ENCODE data around the gene RHOXF2B. TPM values are rescaled to one million over a fixed set of nuclear protein-coding genes. Genes with fewer than 3 reads are reported as not detected.

RHOXF2B gene
- total and polyA plus RNA-seq, 2 of the 4 experiments (the other 2 are of a cell fraction), result not detected

DNA sequence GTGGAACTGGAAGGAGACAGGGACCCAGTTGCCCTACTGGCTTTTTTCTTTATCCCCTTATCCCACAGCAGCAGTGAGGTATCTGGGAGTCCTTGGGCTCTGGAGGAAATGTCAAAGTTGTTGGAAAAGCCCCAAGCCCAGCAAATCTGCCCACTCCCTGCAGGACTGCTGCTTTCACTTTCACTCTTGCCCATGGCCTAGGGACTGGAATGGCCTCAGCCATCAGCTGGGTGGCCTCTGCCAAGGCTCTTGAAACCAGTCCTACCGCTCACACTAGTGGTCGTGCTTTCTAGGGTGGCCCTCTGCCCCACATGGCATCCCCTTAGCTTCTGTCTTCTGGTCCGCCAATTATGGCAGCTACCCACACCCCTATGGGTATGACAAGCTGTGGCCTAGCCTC lies 48.0 kb upstream of the RHOXF2B start:
- no peak for DNase-seq
- CTCF ChIA-PET, result no interaction called here
- Histone ChIP-seq H3K4ac (ENCODE audit: low read depth, low read length) (no peak overlapping the region), H3K18ac (ENCODE audit: low read depth, low read length) (no peak overlapping the region), H3K4me2 (ENCODE audit: low read depth, low read length) (peak overlapping the region; percentile 18; the same call in 1 of the 2 replicates), H3K4me1 (ENCODE audit: control insufficient read depth, insufficient read depth, low read length) (no peaks in the 10 kb centered on the region), H3K9me1 (ENCODE audit: insufficient read depth, low read length) (no peaks in the 10 kb centered on the region), H2AFZ (replicated peaks; ENCODE audit: low read length, poor library complexity) (peak overlapping the region; percentile 40), H2AK9ac (replicated peaks; ENCODE audit: low read depth, low read length, poor library complexity) (no peak overlapping the region), H4K8ac (ENCODE audit: low read depth in 2 of 2, low read length in 2 of 2) (no peak overlapping the region), H3K4me3 (ENCODE audit: insufficient read depth, low read depth, low read length) (no peak overlapping the region), H4K20me1 (ENCODE audit: insufficient read depth, low read length) (no peaks in the 10 kb centered on the region), H2BK15ac (ENCODE audit: low read depth, low read length) (no peak overlapping the region), H4K5ac (ENCODE audit: low read depth, low read length) (no peak overlapping the region), H3K79me1 (ENCODE audit: low read depth in 1 of 2, low read length in 2 of 2) (no peaks in the 10 kb centered on the region), H3K27ac (ENCODE audit: insufficient read depth, low read length) (no peak overlapping the region), H3K14ac (replicated peaks; ENCODE audit: low read depth, low read length) (no peak overlapping the region), H4K91ac (ENCODE audit: insufficient read depth, low read depth, low read length) (no peak overlapping the region), H2AK5ac (ENCODE audit: low read depth, low read length) (no peak overlapping the region), H3K36me3 (ENCODE audit: control insufficient read depth, insufficient read depth, low read length) (no peaks in the 10 kb centered on the region), H2BK20ac (ENCODE audit: low read depth, low read length) (no peak overlapping the region), H3K27me3 (ENCODE audit: control insufficient read depth, insufficient read depth, low read length) (no peaks in the 10 kb centered on the region; the same call in none of the 2 replicates), H3K9ac (ENCODE audit: low read depth, low read length) (no peak overlapping the region), H2BK120ac (ENCODE audit: low read depth, low read length) (no peak overlapping the region), H2BK5ac (ENCODE audit: low read depth, low read length, poor library complexity, severe bottlenecking) (no peak overlapping the region), H3K23ac (ENCODE audit: low read depth, low read length) (no peak overlapping the region), H3K9me3 (ENCODE audit: control insufficient read depth, insufficient read depth, low read length) (no peaks in the 10 kb centered on the region), H3K56ac (ENCODE audit: extremely low read depth, insufficient read depth, low read length) (no peak overlapping the region)
- dilution Hi-C loops (cut with HindIII; ENCODE audit: low sequenced_read_pairs, unreplicated experiment), result no loop called here
- in situ Hi-C loops (cut with MboI; ENCODE audit: low sequenced_read_pairs), result loop anchor here (25.0 kb wide), 1 partner anchor 163 kb away; no protein-coding TSS in a partner anchor
- no TSS peak for BruUV-seq (replicated peaks)
- no CpG with 5 or more reads among the region's 3 CpGs for WGBS, 2 experiments (ENCODE audit: extremely low coverage in 2 of 2, insufficient read length in 1 of 2)
- POLR2A ChIA-PET (ENCODE audit: unreplicated experiment), result no interaction called here
- ATAC-seq (ENCODE audit: low read depth), result no peak; the same call in 1 of the 2 replicates
- TF ChIP-seq CHD1 (IDR thresholded peaks at IDR 0.05; ENCODE audit: low read depth, low read length) (no peak), CEBPB (IDR thresholded peaks at IDR 0.05; ENCODE audit: low read depth, low read length) (no peak), RAD21 (IDR thresholded peaks at IDR 0.05; ENCODE audit: low read length) (no peak), POLR2A (IDR thresholded peaks at IDR 0.05; ENCODE audit: low read depth, low read length) (no peak), BHLHE40 (IDR thresholded peaks at IDR 0.05; ENCODE audit: low read depth, low read length) (no peak), MAZ (IDR thresholded peaks at IDR 0.05; ENCODE audit: borderline replicate concordance, low read depth, low read length) (no peak), RCOR1 (IDR thresholded peaks at IDR 0.05; ENCODE audit: insufficient replicate concordance, low read length) (no peak), RFX5 (IDR thresholded peaks at IDR 0.05; ENCODE audit: low read depth, low read length) (no peak), FOS (IDR thresholded peaks at IDR 0.05; ENCODE audit: low read depth, low read length) (no peak), NFE2L2 (IDR thresholded peaks at IDR 0.05; ENCODE audit: low read depth, low read length) (no peak), MXI1 (IDR thresholded peaks at IDR 0.05; ENCODE audit: borderline replicate concordance, low read depth, low read length) (no peak), SMC3 (IDR thresholded peaks at IDR 0.05; ENCODE audit: low read depth, low read length) (no peak)
- TF ChIP-seq, protein P1, sequence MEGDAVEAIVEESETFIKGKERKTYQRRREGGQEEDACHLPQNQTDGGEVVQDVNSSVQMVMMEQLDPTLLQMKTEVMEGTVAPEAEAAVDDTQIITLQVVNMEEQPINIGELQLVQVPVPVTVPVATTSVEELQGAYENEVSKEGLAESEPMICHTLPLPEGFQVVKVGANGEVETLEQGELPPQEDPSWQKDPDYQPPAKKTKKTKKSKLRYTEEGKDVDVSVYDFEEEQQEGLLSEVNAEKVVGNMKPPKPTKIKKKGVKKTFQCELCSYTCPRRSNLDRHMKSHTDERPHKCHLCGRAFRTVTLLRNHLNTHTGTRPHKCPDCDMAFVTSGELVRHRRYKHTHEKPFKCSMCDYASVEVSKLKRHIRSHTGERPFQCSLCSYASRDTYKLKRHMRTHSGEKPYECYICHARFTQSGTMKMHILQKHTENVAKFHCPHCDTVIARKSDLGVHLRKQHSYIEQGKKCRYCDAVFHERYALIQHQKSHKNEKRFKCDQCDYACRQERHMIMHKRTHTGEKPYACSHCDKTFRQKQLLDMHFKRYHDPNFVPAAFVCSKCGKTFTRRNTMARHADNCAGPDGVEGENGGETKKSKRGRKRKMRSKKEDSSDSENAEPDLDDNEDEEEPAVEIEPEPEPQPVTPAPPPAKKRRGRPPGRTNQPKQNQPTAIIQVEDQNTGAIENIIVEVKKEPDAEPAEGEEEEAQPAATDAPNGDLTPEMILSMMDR (conservative IDR thresholded peaks at IDR 0.05; ENCODE audit: low read depth, low read length), result no peak
- TF ChIP-seq, protein P2, sequence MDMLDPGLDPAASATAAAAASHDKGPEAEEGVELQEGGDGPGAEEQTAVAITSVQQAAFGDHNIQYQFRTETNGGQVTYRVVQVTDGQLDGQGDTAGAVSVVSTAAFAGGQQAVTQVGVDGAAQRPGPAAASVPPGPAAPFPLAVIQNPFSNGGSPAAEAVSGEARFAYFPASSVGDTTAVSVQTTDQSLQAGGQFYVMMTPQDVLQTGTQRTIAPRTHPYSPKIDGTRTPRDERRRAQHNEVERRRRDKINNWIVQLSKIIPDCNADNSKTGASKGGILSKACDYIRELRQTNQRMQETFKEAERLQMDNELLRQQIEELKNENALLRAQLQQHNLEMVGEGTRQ (IDR thresholded peaks at IDR 0.05; ENCODE audit: low read depth, low read length), result no peak
- TF ChIP-seq, protein P3, sequence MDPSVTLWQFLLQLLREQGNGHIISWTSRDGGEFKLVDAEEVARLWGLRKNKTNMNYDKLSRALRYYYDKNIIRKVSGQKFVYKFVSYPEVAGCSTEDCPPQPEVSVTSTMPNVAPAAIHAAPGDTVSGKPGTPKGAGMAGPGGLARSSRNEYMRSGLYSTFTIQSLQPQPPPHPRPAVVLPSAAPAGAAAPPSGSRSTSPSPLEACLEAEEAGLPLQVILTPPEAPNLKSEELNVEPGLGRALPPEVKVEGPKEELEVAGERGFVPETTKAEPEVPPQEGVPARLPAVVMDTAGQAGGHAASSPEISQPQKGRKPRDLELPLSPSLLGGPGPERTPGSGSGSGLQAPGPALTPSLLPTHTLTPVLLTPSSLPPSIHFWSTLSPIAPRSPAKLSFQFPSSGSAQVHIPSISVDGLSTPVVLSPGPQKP (IDR thresholded peaks at IDR 0.05; ENCODE audit: borderline replicate concordance, low read depth, low read length), result no peak
- intact Hi-C loops (cut with micrococcal nuclease), result no loop called here

Measured in IMR-90 (cell line).